Measurements from ENCODE around the gene CSRP1.

The CSRP1 gene

DNA sequence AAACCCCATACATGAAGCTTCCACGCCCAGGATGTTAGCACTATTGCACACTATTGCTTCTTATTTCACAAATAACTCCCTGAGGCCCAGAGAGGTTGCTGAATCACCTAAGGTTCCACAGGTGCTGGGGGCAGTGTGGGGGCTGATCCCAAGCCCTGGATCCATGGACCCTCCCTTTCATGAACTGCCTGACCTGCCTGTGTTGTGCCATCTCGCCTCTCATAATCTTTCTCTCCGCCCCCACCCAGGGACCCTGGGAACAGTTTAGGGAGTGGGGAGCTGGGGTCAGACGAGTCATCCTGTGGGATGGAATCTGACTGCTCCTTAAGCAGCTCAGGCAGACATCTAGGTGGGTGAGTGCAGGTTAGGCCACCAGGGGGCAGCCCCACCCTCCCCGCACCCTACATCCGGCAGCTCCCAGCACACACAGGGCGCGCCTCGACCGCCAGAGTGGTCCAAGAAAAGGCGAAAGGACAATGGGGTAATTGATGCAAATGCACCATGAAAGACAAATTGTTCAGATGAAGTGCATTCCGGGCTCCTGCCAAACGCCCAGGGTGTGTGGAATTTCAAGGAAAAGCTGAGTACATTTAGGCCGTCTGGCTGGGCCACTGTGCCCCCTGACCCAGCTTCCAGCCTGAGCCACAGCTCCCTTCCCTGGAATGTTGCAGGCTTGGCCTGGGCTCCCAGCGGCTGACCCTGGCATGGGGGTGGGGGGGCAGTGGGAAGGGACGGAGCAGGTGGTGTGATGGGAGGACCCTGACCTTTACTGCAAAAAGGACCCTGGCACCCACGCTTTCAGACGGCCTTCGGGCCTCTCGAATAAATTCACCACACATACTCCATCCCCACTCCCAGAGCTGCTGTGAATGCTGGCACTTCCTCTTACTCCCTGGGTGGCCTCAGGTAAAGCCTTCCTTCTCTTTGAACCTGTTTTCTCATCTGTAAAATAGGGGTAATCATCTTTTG lies 58.7 kb downstream of the CSRP1 start:
- no peak for FAIRE-seq

DNA sequence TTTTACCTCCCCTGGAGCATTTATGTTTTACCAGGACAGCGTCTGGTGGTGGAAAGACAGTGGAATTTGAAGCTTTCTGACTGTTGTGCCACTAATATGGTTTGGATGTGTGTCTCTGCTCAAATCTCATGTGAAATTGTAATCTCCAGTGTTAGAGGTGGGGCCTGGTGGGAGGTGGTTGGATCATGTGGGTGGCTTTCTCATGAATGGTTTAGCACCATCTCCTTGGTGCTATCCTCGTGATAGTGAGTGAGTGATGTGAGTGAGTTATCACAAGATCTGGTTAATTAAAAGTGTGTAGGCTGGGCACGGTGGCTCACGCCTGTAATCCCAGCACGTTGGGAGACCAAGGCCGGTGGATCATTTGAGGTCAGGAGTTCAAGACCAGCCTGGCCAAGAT lies 61.6 kb downstream of the CSRP1 start:
- FAIRE-seq = no peak

DNA sequence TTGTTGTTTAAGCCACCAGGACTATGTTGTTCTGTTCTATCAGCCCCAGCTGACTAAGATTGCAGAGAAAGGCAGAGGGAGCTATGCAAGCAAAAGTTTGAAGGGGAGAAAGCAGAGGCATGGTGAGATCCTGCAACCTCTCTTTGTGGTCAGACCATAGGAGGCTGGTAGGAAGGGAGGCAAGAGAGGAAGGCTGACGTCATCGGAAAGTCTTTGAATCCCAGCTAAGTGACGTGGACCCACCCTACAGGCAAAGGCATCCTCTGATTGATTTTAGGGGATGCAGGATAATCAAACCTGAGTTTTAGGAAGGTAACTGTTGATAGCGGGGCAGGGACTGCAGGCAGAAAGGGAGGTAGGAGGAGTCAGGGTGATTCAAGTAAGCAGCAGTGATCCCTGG lies 62.1 kb downstream of the CSRP1 start:
- FAIRE-seq = no peak

DNA sequence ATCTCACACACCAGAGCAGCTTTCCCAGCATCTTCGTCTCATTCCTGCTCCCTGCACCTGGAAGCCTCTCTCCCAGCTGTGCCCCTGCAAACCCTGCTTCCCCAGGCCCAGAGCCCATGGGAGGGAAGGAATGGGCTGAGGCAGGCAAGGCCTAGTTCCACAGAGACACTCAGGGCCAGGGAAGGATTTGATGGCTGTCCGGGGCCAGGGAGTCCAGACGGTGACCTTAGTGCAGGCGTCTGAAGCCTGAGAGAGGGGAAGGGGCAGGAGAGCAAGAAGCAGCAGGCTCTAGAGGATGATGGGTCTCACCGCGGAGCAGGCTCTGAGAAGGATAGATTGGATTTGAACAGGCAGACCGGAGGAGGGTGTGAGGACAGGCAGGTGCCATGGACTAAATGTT lies 63.2 kb downstream of the CSRP1 start:
- no peak for FAIRE-seq

DNA sequence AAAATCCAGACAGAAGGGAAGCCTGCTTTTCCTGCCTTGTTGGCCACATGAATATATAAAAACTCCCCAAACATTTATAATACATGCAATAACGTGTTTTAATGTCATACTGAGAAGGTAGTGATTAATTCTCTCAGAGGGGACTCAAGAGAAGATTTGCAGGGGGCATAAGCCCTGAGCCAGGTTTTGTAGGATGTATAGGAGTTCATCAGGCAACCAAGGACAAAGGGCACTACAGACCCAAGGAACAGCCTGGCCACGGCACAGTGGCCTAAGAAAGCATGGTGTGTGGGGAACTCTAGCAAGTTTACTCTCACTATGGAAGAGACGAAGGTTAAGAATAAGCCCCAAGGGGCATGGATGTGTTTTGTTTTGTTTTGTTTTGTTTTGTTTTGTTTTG lies 70.0 kb downstream of the CSRP1 start:
- no peak for FAIRE-seq

DNA sequence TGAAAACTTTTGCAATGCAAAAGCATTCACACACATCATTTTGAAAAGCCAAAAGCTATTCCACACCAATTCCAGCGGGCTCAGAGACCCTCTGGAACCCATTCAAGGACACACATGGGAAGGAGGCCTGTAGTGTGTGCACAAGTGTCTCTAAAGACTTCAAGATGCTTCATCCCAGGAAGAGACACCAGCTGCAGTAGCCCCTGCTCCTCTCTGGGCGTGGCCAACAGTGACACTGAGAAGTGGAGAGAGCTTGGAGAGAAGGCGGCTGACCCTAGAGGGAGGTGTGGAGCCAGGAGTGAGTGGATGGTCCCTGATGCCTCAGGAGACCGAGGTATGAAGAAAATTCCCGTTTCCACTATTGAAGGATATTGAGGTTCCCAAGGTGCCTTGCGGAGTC lies 70.5 kb downstream of the CSRP1 start:
- FAIRE-seq = no peak

DNA sequence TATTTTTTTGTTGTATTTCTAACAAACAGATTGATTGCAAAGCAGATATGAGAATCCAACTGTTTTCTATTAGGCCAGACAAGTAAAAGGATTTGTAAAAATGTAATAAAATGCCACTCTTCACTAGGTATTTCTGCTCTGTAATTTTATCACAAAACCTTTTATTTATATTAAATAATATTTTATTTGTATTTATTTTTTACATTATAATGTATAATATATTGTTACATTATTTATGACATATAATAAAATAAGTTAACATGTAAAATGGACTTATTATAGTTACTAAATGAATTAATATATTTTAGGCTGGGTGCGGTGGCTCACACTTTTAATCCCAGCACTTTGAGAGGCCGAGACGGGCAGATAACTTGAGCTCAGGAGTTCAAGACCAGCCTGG lies 72.7 kb downstream of the CSRP1 start:
- peak; percentile 87 for FAIRE-seq

DNA sequence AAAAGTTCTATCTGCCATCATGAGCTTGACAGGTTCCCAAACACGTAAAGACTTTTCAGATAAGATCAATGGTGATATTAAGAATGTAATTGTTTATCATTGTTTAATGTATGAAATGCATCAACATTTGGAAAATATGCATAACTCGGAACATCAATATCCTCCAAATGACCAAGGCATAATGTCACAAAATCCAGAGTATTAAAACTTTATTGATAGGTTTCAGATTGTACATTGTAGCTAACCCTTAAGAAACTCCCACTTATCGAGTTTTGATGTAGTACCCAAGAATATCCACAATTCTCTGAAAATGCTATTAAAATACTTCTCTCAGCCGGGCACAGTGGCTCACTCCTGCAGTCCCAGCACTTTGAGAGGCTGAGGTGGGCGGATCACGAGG lies 73.3 kb downstream of the CSRP1 start:
- FAIRE-seq = no peak
